Activated gamma-delta T cell treated with Interleukin-2 at 50 U/mL for 16 hours (primary cell): ENCODE results near the gene AVPR2.

Experiments
- DNase-seq: peaks from one replicate; pipeline ENCODE4 v3.0.0-alpha.2; 2020

The AVPR2 gene

DNA sequence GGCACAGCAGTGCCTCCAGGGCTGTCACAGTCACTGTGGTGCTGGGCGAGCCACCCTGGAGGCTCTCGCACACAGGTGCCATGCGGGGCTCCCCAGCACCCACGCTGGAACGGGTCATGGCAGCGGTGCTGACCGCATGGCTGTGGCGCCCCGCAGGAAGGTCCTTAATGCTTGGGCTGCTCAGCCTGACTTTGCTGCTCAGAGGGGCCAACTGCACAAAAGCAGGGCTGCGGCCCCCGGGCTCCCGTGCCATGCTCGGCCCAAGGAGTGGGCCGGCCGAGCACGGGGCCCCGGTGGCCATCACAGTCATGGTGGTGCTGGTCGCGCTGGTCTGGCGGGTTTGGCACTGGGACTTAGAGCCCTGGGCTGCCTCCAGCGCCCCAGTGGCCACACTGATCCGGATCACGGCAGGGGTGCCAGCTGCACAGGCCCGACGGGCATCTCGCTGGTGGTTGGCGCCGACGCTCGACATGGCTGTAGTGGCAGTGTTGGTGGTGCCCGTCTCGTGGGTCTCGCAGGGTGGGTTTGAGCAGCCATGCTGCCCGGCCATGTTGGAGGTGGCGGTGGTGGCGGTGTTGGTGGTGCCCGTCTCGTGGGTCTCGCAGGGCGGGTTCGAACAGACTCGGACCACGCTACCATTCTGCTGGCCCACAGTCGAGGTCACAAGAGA is 50.2 kb downstream of the AVPR2 start:
- DNase-seq = no peak

DNA sequence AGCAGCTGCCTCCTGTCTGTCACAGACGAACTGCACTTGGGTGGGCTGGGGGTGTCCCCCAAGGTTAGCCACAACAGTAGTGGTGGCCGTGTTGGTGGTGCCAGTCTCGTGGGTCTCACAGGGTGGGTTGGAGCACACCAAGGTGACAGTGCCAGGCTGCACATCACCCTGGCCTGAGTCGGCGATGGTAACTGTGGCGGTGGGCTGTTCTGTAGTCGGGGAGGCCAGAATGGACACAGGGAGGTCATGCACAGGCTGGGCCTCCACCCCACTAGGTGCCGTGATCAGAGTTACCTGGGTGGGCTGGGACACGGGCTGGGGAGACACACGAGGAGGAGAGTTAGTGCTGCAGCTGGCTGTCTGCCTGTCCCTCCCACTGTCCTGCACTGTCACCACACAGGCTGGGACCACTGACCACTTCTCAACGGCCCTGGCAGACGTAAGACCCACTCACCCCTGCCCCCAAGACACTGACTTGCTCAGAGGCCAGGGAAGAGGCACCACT is 50.8 kb downstream of the AVPR2 start:
- no peak for DNase-seq

DNA sequence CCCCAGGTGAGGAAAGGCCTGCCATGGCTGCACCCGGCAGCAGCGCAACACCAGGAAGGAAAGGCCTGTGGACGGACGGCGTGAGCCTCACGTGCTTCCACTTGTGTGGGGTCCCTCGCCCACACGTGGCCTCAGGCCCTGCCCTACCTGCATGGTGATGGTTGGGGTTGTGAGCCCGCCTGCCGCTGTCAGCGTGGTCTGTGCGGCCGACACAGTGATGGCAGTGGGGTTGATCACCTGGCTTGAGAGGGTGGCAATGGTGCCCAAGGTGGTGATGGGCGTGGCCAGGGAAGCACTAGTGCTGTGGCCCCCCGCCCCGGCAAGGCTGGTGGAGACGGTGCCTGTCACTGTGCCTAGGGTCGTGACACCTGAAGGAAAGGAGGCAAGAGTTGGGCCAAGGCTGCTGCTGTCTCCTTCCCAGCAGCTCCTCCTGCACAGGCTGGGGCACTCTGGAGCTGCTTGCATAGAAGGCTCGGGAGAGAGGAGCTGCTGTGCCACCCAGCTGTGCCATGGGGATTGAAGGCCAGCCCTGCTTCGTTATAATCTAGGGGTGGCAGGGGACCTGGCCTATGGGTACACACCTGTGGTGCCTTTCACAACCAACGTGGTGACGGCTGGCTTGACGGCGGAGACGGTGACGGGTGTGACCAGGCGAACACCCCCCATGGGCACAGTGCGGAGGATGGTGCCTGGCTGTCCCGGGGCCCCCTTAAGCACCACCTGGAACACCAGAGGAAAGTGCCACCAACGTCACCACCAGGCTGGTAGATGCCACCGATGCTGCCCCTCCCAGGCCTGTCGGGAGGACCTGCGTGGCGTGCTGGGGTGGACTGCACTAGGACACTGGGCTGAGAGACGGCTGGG is 51.8 kb downstream of the AVPR2 start:
- DNase-seq = no peak
